Measurements from ENCODE around the gene DPPA5. TPM values are rescaled to one million over a fixed set of nuclear protein-coding genes. Genes with fewer than 3 reads are reported as not detected.
A peak's percentile ranks its signal among the peaks of the same experiment; 100 is the strongest.

The DPPA5 gene
- total RNA-seq, 1 experiment from 2014 or later, result not detected

Small RNA genes lying within 50 kb of the gene (small RNA-seq; reads per million reads assigned to genes)
- gene RPL39P3, result 5.0 reads per million, percentile 83 among the genes with 10 or more reads in this experiment

Other genes starting within 250 kb of the DPPA5 start
- not detected in 2 replicates for gene KHDC1L, start 128.8 kb downstream of the DPPA5 start, total RNA-seq (2014; rRNA removed; shearing (Covaris generic))
- gene KHDC1, start 91.1 kb downstream of the DPPA5 start, total RNA-seq (2014; rRNA removed; shearing (Covaris generic)), result not detected in 2 replicates
- not detected in 2 replicates for gene KHDC3L, start 8.4 kb upstream of the DPPA5 start, total RNA-seq (2014; rRNA removed; shearing (Covaris generic))
- gene OOEP, start 15.6 kb upstream of the DPPA5 start, total RNA-seq (2014; rRNA removed; shearing (Covaris generic)), result not detected in 2 replicates
- gene DDX43, start 40.6 kb upstream of the DPPA5 start, total RNA-seq (2014; rRNA removed; shearing (Covaris generic)), result not detected in 2 replicates
- gene CGAS, start 98.0 kb upstream of the DPPA5 start, total RNA-seq (2014; rRNA removed; shearing (Covaris generic)), result 20.0 and 21.4 TPM in 2 replicates
- 17.0 and 18.7 TPM in 2 replicates for gene MTO1, start 107.5 kb upstream of the DPPA5 start, total RNA-seq (2014; rRNA removed; shearing (Covaris generic))
- 7,514 and 7,960 TPM in 2 replicates for gene EEF1A1, start 166.8 kb upstream of the DPPA5 start, total RNA-seq (2014; rRNA removed; shearing (Covaris generic))